Small intestine (tissue), 7 donors: ENCODE measurements around the gene TGM2. TPM values are rescaled to one million over a fixed set of nuclear protein-coding genes. Genes with fewer than 3 reads are reported as not detected.
A peak's percentile ranks its signal among the peaks of the same experiment; 100 is the strongest.

Experiments used
- DNase-seq, 2 donors: peaks; one replicate each; pipeline versions ENCODE4 v3.0.0 to v3.0.0-alpha.2; 2013
- FAIRE-seq: peaks from 2 replicates; lab custom pipeline; 2012; peaks lifted over from hg19 to GRCh38; lab: Jason Lieb, UNC
- H3K27ac ChIP-seq, 3 donors: one replicate each; pipeline ENCODE4 v1.5.1; 2013; ENCODE audit warnings: low read length in 2 of 3, mild to moderate bottlenecking in 2 of 3, control low read depth in 1 of 3, inconsistent platforms in 1 of 3, low read depth in 1 of 3, moderate library complexity in 1 of 3
- H3K27me3 ChIP-seq, 3 donors: one replicate each; pipeline ENCODE4 v1.6.1; 2013; ENCODE audit warnings: low read length in 3 of 3, inconsistent platforms in 1 of 3; ENCODE audit not compliant: control insufficient read depth in 3 of 3, insufficient read depth in 3 of 3
- H3K36me3 ChIP-seq, 3 donors: one replicate each; pipeline ENCODE4 v1.6.1; 2013; ENCODE audit warnings: low read length in 3 of 3, inconsistent platforms in 1 of 3, low read depth in 1 of 3, mild to moderate bottlenecking in 1 of 3, moderate library complexity in 1 of 3; ENCODE audit not compliant: control insufficient read depth in 3 of 3, insufficient read depth in 2 of 3
- H3K4me1 ChIP-seq, 3 donors: one replicate each; pipeline ENCODE4 v1.6.1; 2013; ENCODE audit warnings: low read length in 2 of 3, inconsistent platforms in 1 of 3, low read depth in 1 of 3, mild to moderate bottlenecking in 1 of 3, moderate library complexity in 1 of 3; ENCODE audit not compliant: control insufficient read depth in 3 of 3, insufficient read depth in 2 of 3
- H3K4me3 ChIP-seq, 3 donors: one replicate each; pipeline ENCODE4 v1.5.1; 2013; ENCODE audit warnings: low read length in 3 of 3, control low read depth in 1 of 3, inconsistent platforms in 1 of 3, low read depth in 1 of 3, mild to moderate bottlenecking in 1 of 3, moderate library complexity in 1 of 3
- H3K9me3 ChIP-seq, 2 donors: one replicate each; pipeline ENCODE4 v1.6.1; 2013; ENCODE audit warnings: low read depth in 1 of 2, low read length in 1 of 2; ENCODE audit not compliant: control insufficient read depth in 2 of 2, insufficient read depth in 1 of 2
- WGBS, 3 donors: extraction: QIAGEN DNeasy Blood & Tissue Kit; methylation state at CpG; one replicate each; pipeline ENCODE4 v1.1.7; 2013; 5-methylcytosine and 5-hydroxymethylcytosine counted together
- polyA plus RNA-seq, 4 donors: library from polyadenylated mRNA; stranded (reverse) in 3 of 4; unstranded in 1 of 4; fragments of 200-250 nt in 3 of 4; fragments of 120-200 nt in 1 of 4; gene quantifications; one replicate each; pipeline versions ENCODE4 v1.2.1 to v1.2.3, GENCODE V29; 2013
- donor health status: healthy with polysubstance abuse.
- donor health status: control.
- donor health status: control.
- donor health status: Bipolar disorder and iron deficiency.
- donor health status: healthy.

The TGM2 gene
- polyA plus RNA-seq, 4 donors: 19.7 to 332 (median 59.1) TPM

GRCh38 chr20:38089500-38089899 lies 75.6 kb downstream of the TGM2 start:
- Histone ChIP-seq H3K4me1 (peaks cover 0 to 15% (median 12%) of the 10 kb centered on the region in 3 donors), H3K36me3 (peaks cover 10 to 51% (median 29%) of the 10 kb centered on the region in 3 donors), H3K4me3 (no peak overlapping the region), H3K27ac (no peak overlapping the region), H3K9me3 (no peaks in the 10 kb centered on the region), H3K27me3 (no peaks in the 10 kb centered on the region)
- FAIRE-seq: no peak
- no peak for DNase-seq
- 84 to 93% (median 90%) methylated on average over 10 of the region's 10 CpGs for WGBS, 3 donors

- FAIRE-seq: no peak
- no peaks in the 10 kb centered on the region for H3K27me3 ChIP-seq
- peak overlapping the region in 2 of 3 donors; percentile 51 to 65 for H3K27ac ChIP-seq
- WGBS, 3 donors: 78 to 94% (median 92%) methylated on average over 10 of the region's 10 CpGs
- H3K4me3 ChIP-seq: no peak overlapping the region
- DNase-seq: no peak
- H3K9me3 ChIP-seq: peaks cover 0 to 4% of the 10 kb centered on the region in 2 donors
- H3K36me3 ChIP-seq: peaks cover 10 to 53% (median 23%) of the 10 kb centered on the region in 3 donors
- H3K4me1 ChIP-seq: peaks cover 0 to 9% (median 2%) of the 10 kb centered on the region in 3 donors
Measured at GRCh38 chr20:38085026-38085425, 80.0 kb downstream of the TGM2 start.

DNA sequence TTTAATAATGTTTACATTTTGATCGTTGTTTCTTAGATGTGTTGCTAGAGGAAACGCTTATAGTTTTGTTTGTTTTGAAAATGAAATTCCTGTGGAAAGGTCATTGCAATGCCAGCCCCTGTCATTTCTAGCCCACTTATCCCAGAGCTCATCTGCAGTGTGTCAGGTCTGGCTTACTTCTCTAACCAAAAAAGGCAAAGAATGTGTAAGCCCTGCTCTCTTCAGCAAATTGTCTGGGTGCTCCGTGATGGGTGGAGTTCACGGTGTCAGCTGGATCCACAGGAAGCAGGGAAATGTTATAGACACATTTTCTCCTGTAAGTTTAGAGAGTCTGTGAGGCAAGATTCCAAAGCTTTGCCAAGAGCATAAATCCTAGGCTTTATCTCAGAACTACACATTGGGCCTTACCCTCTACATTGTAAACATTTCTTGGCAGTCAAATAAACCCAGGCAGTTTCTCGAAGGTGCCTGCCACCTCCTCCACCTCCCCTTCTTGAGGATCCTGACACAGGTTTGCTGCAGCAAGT lies 80.6 kb downstream of the TGM2 start:
- FAIRE-seq (no peak), DNase-seq (peak in 1 of 2 donors; percentile 17)
- H3K4me1 ChIP-seq: peaks cover 0 to 9% (median 2%) of the 10 kb centered on the region in 3 donors
- H3K36me3 ChIP-seq: peaks cover 6 to 48% (median 19%) of the 10 kb centered on the region in 3 donors
- 60 to 78% (median 76%) methylated on average over 5 of the region's 5 CpGs for WGBS, 3 donors
- peaks cover 0 to 4% of the 10 kb centered on the region in 2 donors for H3K9me3 ChIP-seq
- no peak overlapping the region for H3K4me3 ChIP-seq
- H3K27me3 ChIP-seq: no peaks in the 10 kb centered on the region
- peak overlapping the region in 2 of 3 donors; percentile 51 to 65 for H3K27ac ChIP-seq

DNA sequence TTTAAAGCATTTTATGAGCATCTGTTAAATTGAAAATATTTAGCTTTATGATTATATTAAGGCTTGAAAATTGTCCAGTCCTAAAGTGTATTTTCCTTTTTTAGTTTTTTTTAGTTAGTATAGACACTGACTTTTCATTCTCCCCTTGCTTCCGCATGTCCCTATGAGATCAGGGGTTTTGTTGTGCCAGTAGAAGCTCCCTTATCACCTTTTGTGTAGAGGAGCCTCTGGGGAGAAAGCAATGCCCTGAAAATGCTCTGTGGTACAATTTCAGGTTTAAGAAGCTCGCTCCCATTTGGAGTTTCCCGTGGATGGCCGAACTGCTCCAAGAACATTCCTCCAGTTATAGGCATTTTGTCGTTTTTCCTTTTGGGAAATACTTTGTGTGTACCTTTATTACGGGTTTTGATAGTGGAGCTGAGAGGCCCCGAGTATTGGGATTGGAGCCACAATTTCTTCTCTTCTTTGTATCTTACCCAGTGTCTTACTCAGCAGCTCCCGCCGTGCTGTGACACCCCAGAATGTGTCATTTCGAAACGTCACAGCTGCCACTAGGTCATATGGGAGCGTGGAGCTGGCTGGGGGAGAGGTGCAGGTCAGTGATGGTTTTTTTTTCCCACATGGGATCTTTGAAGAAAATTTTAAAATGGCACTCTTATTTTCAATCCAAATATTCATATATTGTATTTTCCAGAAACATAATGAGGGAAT lies 81.6 kb downstream of the TGM2 start:
- Histone ChIP-seq H3K9me3 (peaks cover 0 to 4% of the 10 kb centered on the region in 2 donors), H3K27ac (peak overlapping the region in 2 of 3 donors; percentile 65 to 88), H3K4me3 (no peak overlapping the region), H3K36me3 (peaks cover 6 to 41% (median 21%) of the 10 kb centered on the region in 3 donors), H3K27me3 (no peaks in the 10 kb centered on the region), H3K4me1 (peaks cover 0 to 9% (median 2%) of the 10 kb centered on the region in 3 donors)
- FAIRE-seq (no peak), DNase-seq (no peak)
- 70 to 89% (median 86%) methylated on average over 12 of the region's 12 CpGs for WGBS, 3 donors

DNA sequence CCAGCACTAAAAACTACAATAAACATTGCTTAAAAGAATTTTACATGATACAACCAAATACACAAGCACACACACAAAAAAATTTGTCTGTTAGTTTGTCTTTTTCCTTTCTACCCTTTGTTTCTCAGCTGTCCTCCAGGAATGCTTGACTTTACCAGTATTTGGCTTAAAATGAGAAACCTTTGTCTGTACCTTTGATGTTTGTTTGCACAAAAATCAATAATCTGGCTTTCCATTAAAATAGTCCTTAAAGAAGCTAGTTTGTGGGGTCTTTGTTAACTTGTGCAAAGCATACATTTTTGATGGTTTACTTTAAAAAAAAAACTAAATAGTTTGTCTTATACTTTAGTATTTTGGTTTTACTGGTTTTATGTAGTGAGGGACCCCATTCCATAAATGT lies 82.2 kb downstream of the TGM2 start:
- Histone ChIP-seq H3K4me3 (no peak overlapping the region), H3K27me3 (no peaks in the 10 kb centered on the region), H3K9me3 (peaks cover 0 to 4% of the 10 kb centered on the region in 2 donors), H3K27ac (no peak overlapping the region), H3K36me3 (peaks cover 6 to 38% (median 20%) of the 10 kb centered on the region in 3 donors), H3K4me1 (peaks cover 0 to 9% (median 2%) of the 10 kb centered on the region in 3 donors)
- FAIRE-seq: no peak
- DNase-seq: no peak

DNA sequence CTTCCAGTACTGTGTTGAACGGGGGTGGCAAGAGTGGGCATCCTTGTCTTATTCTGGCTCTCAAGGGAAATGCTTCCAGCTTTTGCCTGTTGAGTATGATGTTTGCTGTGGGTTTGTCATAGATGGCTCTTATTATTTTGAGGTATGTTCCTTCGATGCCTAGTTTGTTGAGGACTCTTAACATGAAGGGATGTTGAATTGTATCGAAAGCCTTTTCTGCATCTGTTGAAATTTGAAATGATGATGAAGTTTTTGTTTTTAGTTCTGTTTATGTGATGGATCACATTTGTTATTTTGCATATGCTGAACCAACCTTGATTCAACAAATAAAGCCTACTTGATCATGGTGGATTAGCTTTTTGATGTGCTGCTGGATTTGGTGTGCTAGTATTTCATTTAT lies 83.5 kb downstream of the TGM2 start:
- peaks cover 6 to 37% (median 20%) of the 10 kb centered on the region in 3 donors for H3K36me3 ChIP-seq
- WGBS, 3 donors: 62 to 93% (median 90%) methylated on average over 3 of the region's 3 CpGs

DNA sequence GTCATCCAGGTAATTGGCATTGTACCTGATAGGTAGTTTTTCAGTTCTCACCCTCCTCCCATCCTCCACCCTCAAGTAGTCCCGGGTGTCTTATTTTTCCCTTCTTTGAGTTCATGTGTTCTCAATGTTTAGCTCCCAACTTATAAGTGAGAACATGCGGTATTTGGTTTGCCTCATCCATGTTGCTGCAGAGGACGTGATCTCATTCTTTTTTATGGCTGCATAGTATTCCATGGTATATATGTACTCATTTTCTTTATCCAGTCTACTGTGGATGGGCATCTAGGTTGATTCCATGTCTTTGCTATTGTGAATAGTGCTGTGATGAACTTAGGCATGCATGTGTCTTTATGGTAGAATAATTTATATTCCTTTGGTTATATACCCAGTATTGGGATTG lies 85.7 kb downstream of the TGM2 start:
- Histone ChIP-seq H3K9me3 (peaks cover 0 to 4% of the 10 kb centered on the region in 2 donors), H3K27ac (no peak overlapping the region), H3K4me1 (peaks cover 0 to 19% (median 0%) of the 10 kb centered on the region in 3 donors), H3K36me3 (peaks cover 6 to 25% (median 19%) of the 10 kb centered on the region in 3 donors), H3K4me3 (no peak overlapping the region), H3K27me3 (no peaks in the 10 kb centered on the region)
- 97 to 100% (median 97%) methylated on average over 3 of the region's 3 CpGs for WGBS, 3 donors
- FAIRE-seq (no peak), DNase-seq (no peak)

More for the DNA sequence above, 83.5 kb downstream of the TGM2 start:
- Histone ChIP-seq H3K27ac (no peak overlapping the region), H3K9me3 (peaks cover 0 to 4% of the 10 kb centered on the region in 2 donors), H3K27me3 (no peaks in the 10 kb centered on the region), H3K4me3 (no peak overlapping the region), H3K4me1 (peaks cover 0 to 9% (median 2%) of the 10 kb centered on the region in 3 donors)
- DNase-seq (no peak), FAIRE-seq (no peak)

DNA sequence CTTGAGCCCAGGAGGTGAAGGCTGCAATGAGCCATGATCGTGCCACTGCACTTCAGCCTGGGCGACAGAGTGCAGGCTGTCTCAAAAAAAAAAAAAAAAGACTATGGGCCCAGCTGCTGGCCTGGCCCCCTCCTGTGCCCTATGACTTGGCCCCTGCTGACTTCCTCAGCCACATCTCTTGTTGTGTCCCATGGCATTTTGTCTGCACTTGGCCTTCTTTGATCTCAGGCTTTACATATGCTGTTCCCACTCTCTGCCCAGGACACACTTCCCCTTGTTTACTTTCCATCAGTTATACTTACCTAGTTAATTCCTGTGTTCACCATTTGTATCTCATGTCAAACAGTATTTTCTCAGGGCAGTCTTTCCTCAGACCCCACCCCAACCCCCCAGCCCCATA lies 87.0 kb downstream of the TGM2 start:
- 92 to 95% (median 94%) methylated on average over 2 of the region's 2 CpGs for WGBS, 3 donors
- DNase-seq: no peak
- peaks cover 0 to 21% (median 0%) of the 10 kb centered on the region in 3 donors for H3K4me1 ChIP-seq
- no peak overlapping the region for H3K27ac ChIP-seq
- H3K9me3 ChIP-seq: peaks cover 0 to 4% of the 10 kb centered on the region in 2 donors
- no peak overlapping the region for H3K4me3 ChIP-seq
- peaks cover 0 to 22% (median 20%) of the 10 kb centered on the region in 3 donors for H3K36me3 ChIP-seq
- no peaks in the 10 kb centered on the region for H3K27me3 ChIP-seq
- FAIRE-seq: no peak
